GM10248 (cell line): Measurements from ENCODE around the gene TOB1.

Source experiments
- CTCF ChIA-PET: fragments of 300-600 bp; sonication (Branson Sonifier 250); formaldehyde crosslinking; extraction: SDS; loops from one replicate; lab custom pipeline; 2021; ENCODE audit warnings: antibody characterized with exemption; lab: Yijun Ruan, JAX
- POLR2A ChIA-PET: fragments of 350-650 bp; sonication (Branson Sonifier 250); formaldehyde crosslinking; extraction: SDS; loops from one replicate; lab custom pipeline; 2020; ENCODE audit warnings: antibody characterized with exemption; lab: Yijun Ruan, JAX
- DNase-seq: peaks from one replicate; pipeline ENCODE4 v3.0.0; 2012; ENCODE audit errors: extremely low spot score
- CTCF ChIP-seq: IDR thresholded peaks from 2 replicates; pipeline ENCODE4 v1.5.1; 2012; ENCODE audit warnings: mild to moderate bottlenecking, low read depth; ENCODE audit errors: extremely low read depth, missing control alignments, control extremely low read depth

The TOB1 gene

GRCh38 chr17:50865868-50866260 is 290 bp downstream of the TOB1 start:
- POLR2A ChIA-PET, result interaction anchor here (0.6 to 2.8 kb wide), 44 partner anchors 10 to 457 kb away, joined by 3 to 37 read pairs (median 5); partner anchors contain the start of genes CACNA1G, LUC7L3, NME1 and SPAG9
- no peak for TF ChIP-seq CTCF
- no peak for DNase-seq
- CTCF ChIA-PET, result interaction anchor here (0.7 to 8.1 kb wide), 8 partner anchors 10 to 180 kb away, joined by 3 to 127 read pairs (median 4); no protein-coding TSS in a partner anchor

GRCh38 chr17:50865060-50865867 is 890 bp downstream of the TOB1 start:
- peak; percentile 56 for DNase-seq
- ChIA-PET POLR2A (interaction anchor here (0.6 to 2.8 kb wide), 31 partner anchors 10 to 456 kb away, joined by 3 to 37 read pairs (median 5); partner anchors contain the start of genes CACNA1G and NME1), CTCF (interaction anchor here (0.7 to 8.1 kb wide), 11 partner anchors 9 to 181 kb away, joined by 3 to 127 read pairs (median 5); no protein-coding TSS in a partner anchor)
- no peak for TF ChIP-seq CTCF

- CTCF ChIA-PET, result interaction anchor here (1.0 to 8.1 kb wide), 6 partner anchors 14 to 94 kb away, joined by 3 to 127 read pairs (median 18); no protein-coding TSS in a partner anchor
- POLR2A ChIA-PET, result interaction anchor here (2.3 to 2.8 kb wide), 3 partner anchors 12 to 89 kb away, joined by 14 to 37 read pairs (median 19); no protein-coding TSS in a partner anchor
- DNase-seq, result no peak
- no peak for TF ChIP-seq CTCF
Observed at GRCh38 chr17:50864747-50865059, 1.5 kb downstream of the TOB1 start.

- TF ChIP-seq CTCF, result no peak
- DNase-seq, result no peak
- POLR2A ChIA-PET, result interaction anchor here (0.6 to 1.4 kb wide), 4 partner anchors 11 to 471 kb away, joined by 4 to 9 read pairs (median 6); no protein-coding TSS in a partner anchor
- CTCF ChIA-PET, result interaction anchor here (0.5 to 8.1 kb wide), 15 partner anchors 13 to 96 kb away, joined by 3 to 127 read pairs (median 4); no protein-coding TSS in a partner anchor
Observed at GRCh38 chr17:50863931-50864330, 2.2 kb downstream of the TOB1 start.

- TF ChIP-seq CTCF, result peak; percentile 60
- POLR2A ChIA-PET, result interaction anchor here (0.6 to 1.4 kb wide), 4 partner anchors 11 to 470 kb away, joined by 4 to 9 read pairs (median 6); no protein-coding TSS in a partner anchor
- CTCF ChIA-PET, result interaction anchor here (0.5 to 8.1 kb wide), 17 partner anchors 12 to 97 kb away, joined by 3 to 127 read pairs (median 4); no protein-coding TSS in a partner anchor
- peak; percentile 34 for DNase-seq
Observed at GRCh38 chr17:50863221-50863843, 2.8 kb downstream of the TOB1 start.
